NK-92 (cell line): ENCODE measurements around the gene MARCHF3.
"Not testable (repeated sequence)": the region's sequence is repeated elsewhere in the genome, so short reads cannot be mapped to it uniquely, and the experiment has no call there.

Experiments
- DNase-seq: peaks from one replicate; lab custom pipeline; 2025; ENCODE audit not compliant: unreplicated experiment; lab: John Stamatoyannopoulos, UW

Gene MARCHF3, protein sequence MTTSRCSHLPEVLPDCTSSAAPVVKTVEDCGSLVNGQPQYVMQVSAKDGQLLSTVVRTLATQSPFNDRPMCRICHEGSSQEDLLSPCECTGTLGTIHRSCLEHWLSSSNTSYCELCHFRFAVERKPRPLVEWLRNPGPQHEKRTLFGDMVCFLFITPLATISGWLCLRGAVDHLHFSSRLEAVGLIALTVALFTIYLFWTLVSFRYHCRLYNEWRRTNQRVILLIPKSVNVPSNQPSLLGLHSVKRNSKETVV

DNA sequence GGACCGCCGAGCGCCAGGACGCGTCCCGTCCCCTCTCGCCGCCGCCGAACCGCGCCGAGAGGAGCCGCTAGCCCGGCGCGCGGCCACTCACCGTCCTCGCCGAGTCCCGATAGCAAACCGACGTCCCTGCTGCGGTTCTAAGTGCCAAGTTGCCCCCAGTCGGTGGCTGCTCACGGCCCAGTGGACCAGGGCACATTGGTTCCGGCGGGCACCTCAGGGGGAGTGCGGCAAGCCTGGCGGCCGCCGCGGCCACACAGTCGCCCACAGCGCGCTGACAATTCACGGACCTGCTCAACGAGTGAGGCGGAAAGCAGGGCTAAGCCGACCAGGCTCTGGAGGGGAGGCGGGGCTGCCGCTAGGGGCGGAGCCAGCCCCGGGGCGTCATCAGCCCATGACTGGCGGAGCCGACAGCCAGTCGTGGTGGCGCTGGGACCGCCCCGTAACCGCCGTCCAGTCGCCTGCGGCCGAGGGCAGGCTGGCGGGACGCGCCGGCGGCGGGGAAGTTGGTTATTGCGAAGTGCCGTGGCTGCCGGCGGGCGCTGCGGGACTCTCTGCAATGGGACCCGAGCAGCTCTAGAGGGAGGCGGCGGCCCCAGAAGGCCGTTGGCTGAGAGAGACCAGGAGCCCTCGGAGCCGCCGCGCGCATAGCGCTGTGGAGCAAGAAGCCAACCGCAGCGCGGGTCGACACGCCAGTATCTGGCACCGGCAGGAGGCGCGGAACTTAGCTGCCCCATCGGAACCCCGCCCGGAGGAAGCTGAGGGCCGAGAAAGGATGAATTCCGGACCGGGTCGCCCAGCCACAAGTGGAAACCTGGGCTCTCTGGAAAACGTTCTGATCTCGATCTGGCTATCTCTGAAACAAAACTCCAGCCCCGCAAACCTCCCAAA, at the start of gene MARCHF3:
TSS of gene MARCHF3 (minus strand) at position 300 of the 888 bp plus-strand sequence. CDS start 112,387 bp downstream, outside the sequence.
- peak; percentile 41 for DNase-seq

DNA sequence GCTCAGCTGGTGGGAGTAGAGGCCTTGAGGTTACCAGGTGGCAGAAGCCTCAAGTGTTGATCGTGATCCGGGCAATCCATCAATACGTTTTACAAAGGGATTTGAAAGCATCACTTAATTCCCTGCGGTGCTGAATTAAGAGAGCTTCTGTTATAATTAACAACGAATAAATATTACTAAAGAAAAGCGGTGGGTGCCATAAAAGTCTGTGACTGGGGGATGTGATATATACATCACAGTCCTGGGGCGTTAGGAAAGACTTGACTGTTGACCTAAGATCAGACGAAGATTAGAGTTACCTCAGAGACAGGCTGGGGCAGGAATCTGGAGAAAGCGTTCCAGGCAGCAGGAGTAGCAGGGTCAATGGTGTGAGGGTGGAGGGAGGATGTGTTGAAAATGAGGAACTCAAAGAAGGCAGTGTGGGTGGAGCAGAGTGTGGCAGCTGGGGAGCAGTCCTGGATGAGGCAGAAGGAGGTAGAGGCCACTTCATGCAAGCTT, 49.7 kb upstream of the MARCHF3 start:
- no peak for DNase-seq

DNA sequence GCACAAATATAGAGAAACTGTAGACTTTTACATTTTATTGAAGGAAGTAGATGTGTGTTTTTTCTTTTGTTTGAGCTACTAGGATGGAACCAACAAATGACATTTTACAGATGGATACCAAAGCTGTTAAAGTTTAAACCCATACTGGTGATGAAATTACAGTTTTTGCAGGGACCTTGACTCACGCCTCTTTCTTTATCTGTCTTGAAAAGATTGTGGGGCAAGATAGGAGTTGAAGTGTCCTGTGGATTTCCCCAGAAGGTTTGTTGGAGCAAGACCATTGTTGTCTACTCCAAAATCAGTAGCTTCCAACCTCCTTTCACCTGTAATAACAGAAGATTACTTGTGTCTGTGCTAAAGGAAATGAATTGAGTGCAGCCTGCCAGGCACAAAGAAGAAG, 47.0 kb upstream of the MARCHF3 start:
- no peak for DNase-seq

DNA sequence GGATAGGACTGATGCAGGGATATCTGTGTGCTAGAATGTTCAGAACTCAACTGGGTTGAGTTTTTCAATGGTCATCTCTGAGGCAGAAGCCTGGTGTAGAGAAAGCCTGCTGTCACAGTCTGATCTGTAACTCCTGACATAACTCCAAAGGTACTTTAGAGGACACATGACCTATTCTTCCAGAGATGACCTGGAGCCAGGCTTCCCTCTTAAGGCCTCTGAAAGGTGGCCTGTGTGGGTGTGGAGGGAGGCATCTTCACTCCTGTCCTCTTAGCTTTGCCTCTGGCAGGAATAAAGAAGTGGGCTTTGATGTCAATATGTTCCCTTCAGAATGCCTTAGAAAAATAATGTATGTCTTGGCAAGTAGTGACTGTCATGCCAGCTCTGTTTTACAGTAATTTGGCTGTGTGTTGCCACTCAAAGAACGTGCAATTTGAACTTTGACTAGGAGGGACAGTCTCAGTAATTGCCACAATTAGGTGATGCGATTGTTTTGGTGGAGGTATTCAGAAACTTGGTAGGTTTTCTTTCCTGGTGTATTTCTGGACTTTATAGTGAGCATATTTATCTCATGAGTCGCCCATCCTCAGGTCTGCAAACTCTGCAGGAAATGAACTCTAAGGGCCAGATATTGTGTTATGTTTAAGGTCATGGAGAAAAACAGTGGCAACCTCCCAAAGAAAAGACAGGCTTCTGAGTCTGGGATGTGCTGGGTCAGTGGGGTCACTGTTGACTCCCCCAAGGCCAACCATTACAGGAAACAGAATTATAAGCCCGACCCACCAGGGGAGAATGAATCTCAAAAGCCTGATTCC, 46.2 kb upstream of the MARCHF3 start:
- DNase-seq: no peak

DNA sequence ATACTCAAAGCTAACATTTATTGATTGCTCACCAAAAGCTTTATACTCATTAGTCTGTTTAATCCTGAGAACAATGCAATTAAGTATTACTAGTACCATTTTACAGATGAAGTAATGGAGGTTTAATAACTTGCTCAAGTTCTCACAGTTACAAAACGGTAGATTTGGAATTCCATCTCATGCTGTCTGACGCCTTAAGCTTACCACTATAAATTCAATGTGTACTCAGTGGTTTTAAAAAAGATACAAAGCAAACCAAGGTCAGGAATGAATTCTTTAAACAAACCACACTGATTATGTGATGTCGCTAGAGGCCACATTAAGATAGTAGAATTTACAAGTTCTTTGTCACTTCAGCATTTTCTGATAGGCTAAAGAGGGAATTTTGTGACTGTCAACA, 44.1 kb upstream of the MARCHF3 start:
- no peak for DNase-seq

DNA sequence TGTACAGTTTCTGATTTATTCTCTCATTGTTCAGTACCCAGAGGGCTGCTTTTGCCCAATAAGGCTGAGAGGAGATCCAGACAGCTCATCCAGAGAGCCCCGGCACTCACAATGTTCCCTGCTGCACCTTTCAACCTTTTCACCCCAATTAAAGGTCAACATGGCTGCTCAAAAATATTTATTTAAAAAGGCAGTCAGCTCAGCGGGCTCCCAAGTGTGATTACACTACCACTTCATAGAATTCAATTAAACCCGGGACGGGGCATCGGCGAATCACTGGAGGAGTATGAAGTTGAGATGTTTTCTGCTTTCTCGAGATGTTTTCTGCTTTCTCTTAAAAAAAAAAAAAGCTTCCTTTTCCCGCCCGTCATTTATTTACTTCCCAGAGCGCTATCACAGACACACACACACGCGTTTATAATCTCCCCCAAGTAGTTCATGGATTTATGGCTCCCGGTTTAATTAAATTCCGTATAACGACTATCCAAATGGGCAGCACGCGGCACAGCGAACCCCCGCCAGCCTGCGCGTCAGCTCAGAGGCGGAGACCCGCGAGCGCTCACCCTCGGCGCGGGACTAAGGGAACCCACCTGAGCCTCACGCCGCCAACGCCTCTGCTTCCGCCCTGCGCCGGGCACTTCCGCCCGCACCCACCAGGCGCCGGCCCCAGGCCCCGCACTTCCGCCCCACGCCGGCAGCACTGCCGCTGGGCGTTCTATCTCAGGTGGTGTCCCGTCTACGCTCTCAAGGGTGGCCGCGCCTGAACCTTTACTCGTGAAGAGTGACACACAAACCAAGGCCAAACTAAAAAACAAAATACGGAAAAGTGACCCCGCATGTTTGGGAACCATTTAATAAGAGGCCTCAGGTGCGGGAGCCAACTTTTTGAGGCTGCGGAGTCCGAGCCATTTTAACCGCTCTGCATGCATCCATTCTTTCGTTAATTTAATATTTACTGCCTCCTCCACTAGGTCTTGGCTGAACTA, 42.8 kb upstream of the MARCHF3 start, which contains the start of gene C5orf63:
TSS of gene C5orf63 (minus strand) at position 642 of the 986 bp plus-strand sequence. CDS start 14,507 bp downstream, outside the sequence.
- no peak for DNase-seq

DNA sequence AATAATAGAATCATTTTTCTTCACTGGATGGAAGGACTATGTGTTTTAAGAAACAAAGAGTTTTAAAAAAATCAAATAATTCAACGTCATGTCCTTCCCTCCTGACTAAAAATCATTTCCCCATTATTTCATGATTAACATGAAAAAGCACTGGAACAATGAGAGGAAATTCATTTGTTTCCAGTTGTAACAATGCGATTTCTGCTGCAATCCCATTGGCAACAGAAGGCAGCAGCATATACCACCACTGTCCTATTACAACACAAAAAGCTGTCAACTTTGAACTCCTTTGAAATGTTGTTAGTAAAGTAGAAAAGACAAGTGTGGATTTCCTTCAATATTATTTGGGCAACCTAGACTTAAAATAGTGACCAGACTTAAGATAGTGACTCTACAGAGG, 39.9 kb upstream of the MARCHF3 start:
- DNase-seq: no peak

DNA sequence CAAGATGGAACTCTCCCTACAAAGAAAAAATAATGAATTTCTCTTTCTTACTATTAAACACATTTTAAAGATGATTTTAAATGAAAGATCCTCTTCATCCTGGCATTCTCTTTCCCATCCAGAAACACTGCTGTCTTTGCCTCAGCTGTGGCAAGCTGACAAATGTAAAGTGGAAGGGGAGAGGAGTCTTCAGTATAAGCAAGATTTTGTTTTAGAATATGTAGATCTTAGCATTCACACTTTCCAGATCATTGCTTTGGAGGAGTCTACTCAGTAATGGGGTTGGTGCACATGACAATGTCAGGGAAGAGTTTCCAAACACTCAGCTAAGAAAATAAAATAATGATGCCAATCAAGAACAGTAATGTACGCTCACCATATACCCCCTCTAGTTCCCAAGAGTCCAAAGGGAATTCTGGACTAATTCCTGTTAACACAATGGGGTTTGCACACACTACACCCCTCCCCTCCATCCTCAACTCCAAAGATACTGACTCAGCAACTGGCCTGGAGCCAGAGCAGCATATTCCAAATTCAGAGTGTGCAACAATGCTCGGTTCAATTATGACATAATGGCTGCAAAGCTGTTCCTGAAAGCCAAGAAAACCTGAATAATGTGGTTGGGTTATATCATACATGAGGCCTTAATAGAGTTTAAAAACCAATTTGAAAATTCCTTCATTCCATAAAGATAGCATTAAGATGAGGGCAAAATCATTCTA, 38.3 kb upstream of the MARCHF3 start:
- DNase-seq: no peak

DNA sequence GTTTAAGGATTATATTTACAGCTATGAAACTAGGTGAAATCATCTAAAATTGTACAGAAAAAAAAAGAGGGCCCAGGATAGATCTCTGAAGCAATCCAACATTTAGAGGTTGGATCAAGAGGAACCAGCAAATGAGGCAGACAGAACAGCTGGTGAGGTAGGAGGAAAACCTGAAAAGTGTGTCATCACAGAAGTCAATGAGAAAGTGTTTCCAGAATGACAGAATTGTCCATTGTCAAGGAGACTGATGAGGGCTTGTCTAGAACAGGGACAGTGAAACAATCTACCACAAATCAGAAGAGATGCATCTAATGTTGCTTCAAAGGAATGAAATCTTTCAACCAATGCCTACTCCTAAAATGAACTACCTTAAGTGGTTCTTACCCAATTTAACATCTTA, 36.4 kb upstream of the MARCHF3 start:
- no peak for DNase-seq

DNA sequence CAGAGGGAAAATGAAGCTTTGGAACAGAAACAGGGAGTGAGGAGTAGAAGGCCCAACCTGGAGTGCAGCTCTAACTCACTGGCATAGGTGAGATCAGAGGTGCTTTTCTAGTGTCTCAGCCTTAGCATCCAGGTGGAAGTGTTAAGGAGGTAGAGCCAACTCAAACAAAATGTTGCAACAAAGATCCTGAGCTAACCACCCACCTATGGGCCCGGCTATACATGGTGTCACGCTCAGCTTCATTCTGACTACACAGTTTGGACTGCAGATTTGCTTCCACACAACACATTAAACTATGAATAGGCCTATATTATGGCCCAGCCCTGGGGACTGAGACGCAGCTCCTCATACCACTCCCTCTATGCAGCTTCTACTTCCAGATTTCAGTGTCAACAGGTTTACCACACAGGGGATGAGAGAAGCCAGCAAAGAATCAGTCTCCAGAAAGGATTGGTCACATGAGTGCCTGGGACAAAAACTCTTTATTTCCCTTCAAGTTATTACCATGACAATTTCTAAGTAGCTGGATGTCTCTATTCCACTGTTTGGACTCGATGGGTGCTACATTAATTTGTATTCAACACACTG, 34.0 kb upstream of the MARCHF3 start:
- DNase-seq: no peak

DNA sequence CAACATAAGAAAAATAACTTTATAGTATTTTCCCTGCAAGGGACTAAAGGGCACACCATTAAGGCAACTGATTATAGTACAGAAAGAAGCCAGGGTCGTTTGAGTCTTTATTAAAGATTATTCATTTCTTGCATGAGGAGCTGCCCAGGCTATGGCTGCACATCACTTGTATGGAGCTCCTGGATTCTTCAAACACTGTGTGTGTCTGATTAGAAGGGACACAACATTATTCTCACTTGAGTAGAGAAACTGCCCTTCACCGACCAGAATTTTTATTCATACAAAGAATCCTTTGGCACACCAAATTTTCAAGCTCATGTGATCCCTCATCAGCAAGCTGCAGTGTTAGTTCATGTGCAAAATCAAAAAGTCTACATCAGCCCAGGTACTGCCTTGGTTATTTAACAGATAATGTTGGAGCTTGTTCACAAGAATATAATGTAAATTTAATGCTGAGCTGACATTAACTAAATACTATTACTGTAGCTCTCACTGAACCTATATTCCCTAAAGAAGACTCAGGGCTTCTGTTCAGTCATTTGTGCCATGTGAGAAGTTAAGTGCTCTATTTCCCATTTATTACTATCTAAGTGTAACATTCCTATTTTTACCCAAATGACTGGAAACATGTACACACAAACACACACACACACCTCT, 33.0 kb upstream of the MARCHF3 start:
- no peak for DNase-seq

DNA sequence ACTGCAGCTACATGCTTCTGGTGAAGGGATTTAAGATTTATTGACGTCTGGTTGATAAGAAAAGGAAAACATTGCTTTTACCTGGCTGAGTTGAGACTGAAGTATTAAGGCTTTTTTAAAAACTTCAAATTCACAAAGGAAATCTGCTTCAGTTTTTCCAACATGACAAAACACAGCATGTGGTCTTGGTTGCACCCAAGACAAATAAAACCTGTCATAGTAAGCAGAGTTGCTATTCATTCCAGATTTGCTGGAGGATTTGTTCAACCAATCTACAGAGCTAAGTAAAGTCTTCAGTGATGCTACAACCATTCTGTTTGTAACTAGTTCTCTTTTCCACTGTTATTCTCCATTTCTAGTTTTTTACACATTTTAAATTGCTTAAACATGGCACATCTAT, 31.6 kb upstream of the MARCHF3 start:
- no peak for DNase-seq

DNA sequence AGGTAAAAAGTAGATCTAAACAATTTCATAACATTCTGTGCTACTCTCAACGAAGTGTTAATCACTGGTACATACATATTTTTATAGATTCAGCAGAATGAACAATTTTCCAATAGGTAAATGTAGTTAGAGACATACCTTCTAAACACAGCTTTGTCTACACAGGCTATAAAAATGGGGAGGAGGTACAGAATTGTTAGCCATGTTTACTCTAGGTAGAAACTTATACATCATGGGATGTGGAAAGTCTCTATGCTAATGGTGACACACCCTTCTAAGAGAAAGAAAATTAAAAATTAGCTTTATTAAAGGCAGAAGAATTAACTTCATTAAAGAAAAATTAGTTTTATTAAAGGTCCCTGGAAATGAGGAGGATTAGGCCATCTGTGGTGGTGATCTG, 31.2 kb upstream of the MARCHF3 start:
- no peak for DNase-seq

DNA sequence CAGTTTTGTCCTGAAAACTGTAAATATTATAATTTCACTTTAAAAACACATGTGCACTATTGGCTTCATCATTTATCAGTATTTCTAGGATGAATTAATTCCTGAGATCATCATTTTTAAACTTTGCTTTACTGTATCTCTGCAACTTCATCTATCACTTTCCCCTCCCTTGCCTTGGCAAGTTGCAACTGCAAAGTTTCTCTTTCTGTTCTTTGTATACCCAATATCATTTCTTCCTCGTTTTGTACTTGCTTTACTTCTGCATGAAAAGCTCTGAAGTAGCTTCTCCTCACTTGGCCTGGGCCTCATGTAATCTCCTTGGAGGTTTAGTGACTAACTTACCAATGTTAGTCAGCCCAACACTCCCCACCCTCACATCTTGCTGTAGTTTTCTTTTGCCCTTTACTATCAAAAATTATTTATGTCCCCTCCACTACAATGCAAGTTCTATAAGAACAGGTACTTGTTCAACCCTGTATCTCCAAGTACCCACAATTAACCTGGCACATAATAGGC, 30.2 kb upstream of the MARCHF3 start:
- no peak for DNase-seq

DNA sequence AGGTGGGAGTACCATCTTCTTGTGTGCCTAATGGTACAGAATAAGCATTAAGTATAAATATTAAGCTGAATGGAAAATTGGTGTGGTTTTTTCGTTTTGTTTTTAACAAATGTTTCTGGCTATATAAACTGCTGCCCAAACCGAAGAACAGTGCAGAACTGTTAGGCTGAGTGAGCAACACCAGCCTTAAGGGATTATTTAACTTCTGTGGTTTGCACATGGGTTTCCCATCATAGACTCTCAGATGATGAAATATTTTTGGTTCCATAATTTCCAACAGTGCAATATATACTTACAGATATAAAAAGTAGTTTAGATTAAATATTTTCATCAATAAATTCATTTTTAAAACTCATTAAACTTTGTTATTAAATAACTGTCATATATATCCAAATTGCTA, 26.5 kb upstream of the MARCHF3 start:
- DNase-seq: no peak

DNA sequence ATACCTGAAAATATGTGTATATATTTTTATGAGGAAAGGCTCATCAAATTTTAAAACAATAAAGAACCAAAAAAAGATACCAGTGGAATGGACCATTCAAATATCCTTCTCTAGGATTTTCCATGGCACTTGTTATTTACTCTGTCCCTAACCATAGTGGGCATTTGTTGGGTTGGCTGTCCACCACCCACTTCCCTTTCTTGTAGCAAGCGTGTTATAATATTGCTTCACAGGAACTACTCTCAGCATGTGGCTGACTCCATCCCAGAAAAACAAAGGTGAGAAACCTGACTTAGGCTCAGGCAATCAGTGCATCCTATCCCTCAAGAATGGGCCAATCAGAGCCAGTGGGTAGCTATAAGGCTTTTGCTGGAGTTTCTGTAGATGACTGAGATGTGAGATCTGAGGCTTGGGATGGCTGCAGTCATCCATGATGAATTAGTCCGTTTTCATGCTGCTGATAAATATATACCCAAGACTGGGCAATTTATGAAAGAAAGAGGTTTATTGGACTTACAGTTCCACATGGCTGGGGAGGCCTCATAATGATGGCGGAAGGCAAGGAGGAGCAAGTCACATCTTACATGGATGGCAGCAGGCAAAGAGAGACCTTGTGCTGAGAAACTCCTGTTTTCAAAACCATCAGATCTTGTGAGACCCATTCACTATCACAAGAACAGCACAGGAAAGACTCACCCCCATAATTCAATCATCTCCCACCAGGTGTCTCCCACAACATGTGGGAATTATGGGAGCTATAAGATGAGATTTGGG, 25.7 kb upstream of the MARCHF3 start:
- no peak for DNase-seq

DNA sequence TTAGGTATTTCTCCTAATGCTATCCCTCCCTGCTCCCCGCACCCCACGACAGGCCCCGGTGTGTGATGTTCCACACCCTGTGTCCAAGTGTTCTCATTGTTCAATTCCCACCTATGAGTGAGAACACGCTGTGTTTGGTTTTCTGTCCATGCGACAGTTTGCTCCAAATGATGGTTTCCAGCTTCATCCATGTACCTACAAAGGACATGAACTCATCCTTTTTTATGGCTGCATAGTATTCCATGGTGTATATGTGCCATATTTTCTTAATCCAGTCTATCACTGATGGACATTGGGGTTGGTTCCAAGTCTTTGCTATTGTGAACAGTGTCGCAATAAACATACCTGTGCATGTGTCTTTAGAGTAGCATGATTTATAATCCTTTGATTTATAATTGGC, 23.2 kb upstream of the MARCHF3 start:
- not testable (repeated sequence) for DNase-seq

DNA sequence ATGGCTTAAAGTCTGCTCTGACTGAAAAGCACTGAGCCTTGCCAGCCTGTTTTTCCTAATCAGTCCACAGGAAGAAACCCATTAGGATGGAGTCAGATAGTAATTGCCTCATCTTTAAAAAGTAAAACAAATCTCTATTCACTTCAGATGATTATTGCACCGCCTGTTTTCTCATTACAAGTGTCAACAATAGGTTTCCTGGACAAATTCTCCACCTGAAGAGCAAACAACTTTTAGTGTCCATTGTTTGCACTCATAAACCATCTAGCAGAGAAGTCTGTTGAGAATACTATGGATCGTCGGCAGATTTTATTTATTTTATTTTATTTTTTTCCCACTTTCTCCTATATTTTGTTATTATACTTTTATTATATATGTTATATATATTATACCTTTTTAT, 22.7 kb upstream of the MARCHF3 start:
- no peak for DNase-seq
